Measurements from ENCODE around the gene HTR6. TPM values are rescaled to one million over a fixed set of nuclear protein-coding genes. Genes with fewer than 3 reads are reported as not detected.
"Not testable (repeated sequence)": the region's sequence is repeated elsewhere in the genome, so short reads cannot be mapped to it uniquely, and the experiment has no call there.

HTR6 gene
- total RNA-seq, 1 donor from 2014 or later: 0.11 TPM

- H3K4me1 ChIP-seq (ENCODE audit: insufficient read depth, low read length): peaks cover 16% of the 10 kb centered on the region
- no peak overlapping the region for H3K4me3 ChIP-seq (ENCODE audit: insufficient read depth, low read depth, low read length)
- TF ChIP-seq CTCF (IDR thresholded peaks at IDR 0.05; ENCODE audit: insufficient read depth, low read depth, low read length): no peak
- TF ChIP-seq EZH2 (IDR thresholded peaks at IDR 0.05; ENCODE audit: insufficient read depth, low read length): no peak
- H2AFZ ChIP-seq (ENCODE audit: low read depth, low read length): no peak overlapping the region
- H3K9ac ChIP-seq (ENCODE audit: low read length): no peak overlapping the region
- H3K4me1 Mint-ChIP-seq (ENCODE audit: low read depth, unreplicated experiment): peaks cover 11% of the 10 kb centered on the region
- no peaks in the 10 kb centered on the region for H3K79me2 ChIP-seq (ENCODE audit: insufficient read depth, low read length)
- no peaks in the 10 kb centered on the region for H3K9me3 Mint-ChIP-seq (ENCODE audit: unreplicated experiment)
- H3K27ac Mint-ChIP-seq (ENCODE audit: unreplicated experiment): no peak overlapping the region
- no peaks in the 10 kb centered on the region for H3K36me3 ChIP-seq (ENCODE audit: insufficient read depth, low read length)
- no peaks in the 10 kb centered on the region for H3K27me3 ChIP-seq (ENCODE audit: insufficient read depth, low read length)
- peaks cover 6% of the 10 kb centered on the region for H3K27me3 Mint-ChIP-seq (ENCODE audit: low read depth, unreplicated experiment)
- FAIRE-seq: no peak
- DNase-seq (ENCODE audit: low read depth): no peak
- no peaks in the 10 kb centered on the region for H3K9me3 ChIP-seq (ENCODE audit: insufficient read depth, low read depth, low read length)
- H3K27ac ChIP-seq (ENCODE audit: low read depth, low read length): no peak overlapping the region
- no peak overlapping the region for H3K4me3 Mint-ChIP-seq (ENCODE audit: unreplicated experiment)
- no peaks in the 10 kb centered on the region for H4K20me1 ChIP-seq (ENCODE audit: insufficient read depth, low read length)
- H3K36me3 Mint-ChIP-seq (ENCODE audit: low read depth, unreplicated experiment): no peaks in the 10 kb centered on the region
- no peak overlapping the region for H3K4me2 ChIP-seq (ENCODE audit: low read length)
Measured at GRCh38 chr1:19637606-19638005, 27.1 kb upstream of the HTR6 start.

DNA sequence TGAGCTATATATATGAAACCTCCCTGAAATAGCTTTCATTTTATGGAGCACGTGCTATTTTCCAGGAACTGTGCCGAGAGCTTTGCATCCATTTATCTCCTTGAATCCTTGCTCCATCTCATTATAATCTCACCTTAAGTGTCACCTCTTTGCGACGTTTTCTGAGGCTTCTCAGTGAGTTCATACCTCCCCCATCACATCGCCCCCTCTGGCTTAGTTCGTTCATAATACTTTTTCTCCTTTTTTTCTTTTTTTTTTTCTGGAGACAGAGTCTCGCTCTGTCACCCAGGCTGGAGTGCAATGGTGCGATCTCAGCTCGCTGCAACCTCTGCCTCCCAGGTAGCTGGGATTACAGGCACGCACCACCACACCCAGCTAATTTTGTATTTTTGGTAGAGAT, 25.4 kb upstream of the HTR6 start:
- H4K20me1 ChIP-seq (ENCODE audit: insufficient read depth, low read length); H3K9me3 ChIP-seq (ENCODE audit: insufficient read depth, low read depth, low read length); H3K4me2 ChIP-seq (ENCODE audit: low read length); H3K27me3 ChIP-seq (ENCODE audit: insufficient read depth, low read length); H3K9me3 Mint-ChIP-seq (ENCODE audit: unreplicated experiment); H3K36me3 Mint-ChIP-seq (ENCODE audit: low read depth, unreplicated experiment); H3K36me3 ChIP-seq (ENCODE audit: insufficient read depth, low read length); H3K79me2 ChIP-seq (ENCODE audit: insufficient read depth, low read length); DNase-seq (ENCODE audit: low read depth); H3K4me3 ChIP-seq (ENCODE audit: insufficient read depth, low read depth, low read length); FAIRE-seq; H3K27ac ChIP-seq (ENCODE audit: low read depth, low read length); H3K27ac Mint-ChIP-seq (ENCODE audit: unreplicated experiment); H3K9ac ChIP-seq (ENCODE audit: low read length); H2AFZ ChIP-seq (ENCODE audit: low read depth, low read length): not testable (repeated sequence)
- peaks cover 24% of the 10 kb centered on the region for H3K4me1 ChIP-seq (ENCODE audit: insufficient read depth, low read length)
- Mint-ChIP-seq H3K27me3 (ENCODE audit: low read depth, unreplicated experiment) (peaks cover 10% of the 10 kb centered on the region), H3K4me3 (ENCODE audit: unreplicated experiment) (peak overlapping the region; percentile 27), H3K4me1 (ENCODE audit: low read depth, unreplicated experiment) (peaks cover 11% of the 10 kb centered on the region)

DNA sequence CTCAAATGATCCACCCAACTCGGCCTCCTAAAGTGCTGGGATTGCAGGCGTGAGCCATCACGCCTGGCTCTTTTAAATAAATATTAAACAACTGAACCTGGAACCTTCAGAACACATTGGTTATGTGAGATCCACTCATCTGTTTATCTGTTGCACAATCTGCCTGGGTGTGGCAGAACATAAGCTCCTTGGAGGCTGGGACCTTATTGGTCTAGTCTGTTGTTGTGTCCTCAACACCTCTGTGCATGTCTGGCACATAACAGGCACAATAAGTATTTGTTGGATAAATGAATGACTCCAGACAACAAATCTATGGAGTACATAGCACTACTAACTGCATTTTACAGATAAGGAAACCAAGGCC, 24.7 kb upstream of the HTR6 start:
- no peaks in the 10 kb centered on the region for H3K9me3 ChIP-seq (ENCODE audit: insufficient read depth, low read depth, low read length)
- no peak overlapping the region for H2AFZ ChIP-seq (ENCODE audit: low read depth, low read length)
- H3K36me3 ChIP-seq (ENCODE audit: insufficient read depth, low read length): no peaks in the 10 kb centered on the region
- peaks cover 24% of the 10 kb centered on the region for H3K4me1 ChIP-seq (ENCODE audit: insufficient read depth, low read length)
- Mint-ChIP-seq H3K27ac (ENCODE audit: unreplicated experiment) (no peak overlapping the region), H3K27me3 (ENCODE audit: low read depth, unreplicated experiment) (peaks cover 10% of the 10 kb centered on the region), H3K36me3 (ENCODE audit: low read depth, unreplicated experiment) (no peaks in the 10 kb centered on the region), H3K4me1 (ENCODE audit: low read depth, unreplicated experiment) (peaks cover 11% of the 10 kb centered on the region), H3K9me3 (ENCODE audit: unreplicated experiment) (no peaks in the 10 kb centered on the region), H3K4me3 (ENCODE audit: unreplicated experiment) (no peak overlapping the region)
- H3K9ac ChIP-seq (ENCODE audit: low read length): no peak overlapping the region
- H3K27ac ChIP-seq (ENCODE audit: low read depth, low read length): no peak overlapping the region
- peaks cover 3% of the 10 kb centered on the region for H4K20me1 ChIP-seq (ENCODE audit: insufficient read depth, low read length)
- H3K27me3 ChIP-seq (ENCODE audit: insufficient read depth, low read length): no peaks in the 10 kb centered on the region
- FAIRE-seq (no peak), DNase-seq (ENCODE audit: low read depth) (no peak)
- H3K4me2 ChIP-seq (ENCODE audit: low read length): peak overlapping the region; percentile 31
- peaks cover 5% of the 10 kb centered on the region for H3K79me2 ChIP-seq (ENCODE audit: insufficient read depth, low read length)
- H3K4me3 ChIP-seq (ENCODE audit: insufficient read depth, low read depth, low read length): no peak overlapping the region
- TF ChIP-seq EZH2 (IDR thresholded peaks at IDR 0.05; ENCODE audit: insufficient read depth, low read length) (no peak), CTCF (IDR thresholded peaks at IDR 0.05; ENCODE audit: insufficient read depth, low read depth, low read length) (no peak)

Data from astrocyte (in vitro differentiated cells and primary cell).